SK-N-SH (cell line): ENCODE data around the gene CLEC11A. TPM values are rescaled to one million over a fixed set of nuclear protein-coding genes. Genes with fewer than 3 reads are reported as not detected.

ENCODE experiments used
- CTCF ChIA-PET: fragments of 300-600, 350-600 bp; formaldehyde crosslinking; extraction: SDS; loops from one replicate; lab custom pipeline; 2021; lab: Yijun Ruan, JAX
- POLR2A ChIA-PET: fragments of 350-600 bp; sonication (Branson Sonifier 250); formaldehyde crosslinking; extraction: SDS; loops from one replicate; lab custom pipeline; 2020; ENCODE audit warnings: antibody characterized with exemption, inconsistent platforms; lab: Yijun Ruan, JAX
- DNase-seq: peaks from one replicate; pipeline ENCODE4 v3.0.0; 2012
- H2AFZ ChIP-seq: fragments of 200-600 bp; sonication (generic); 2 replicates; pipeline ENCODE4 v1.8.1; 2016; ENCODE audit warnings: antibody characterized with exemption, mild to moderate bottlenecking, low read depth
- H3F3A ChIP-seq: fragments of 200-600 bp; sonication (generic); replicated peaks from 2 replicates; pipeline ENCODE3; 2016; ENCODE audit warnings: antibody characterized with exemption, mild to moderate bottlenecking; ENCODE audit not compliant: insufficient read depth
- H3K27ac ChIP-seq, 2 experiments: fragments of 200-500 bp in 1 of 2; fragments of 200-600 bp in 1 of 2; sonication (Bioruptor generic) in 1 of 2; sonication (generic), shearing (Covaris generic) in 1 of 2; 2 replicates each; pipeline versions ENCODE4 v1.5.1 to v1.6.1; 2014 to 2016; ENCODE audit warnings: low read depth in 2 of 2, inconsistent platforms in 1 of 2, low read length in 1 of 2, mild to moderate bottlenecking in 1 of 2, mixed read lengths in 1 of 2
- H3K27me3 ChIP-seq: fragments of 200-600 bp; sonication (generic), shearing (Covaris generic); 2 replicates; pipeline ENCODE4 v1.6.1; 2016; ENCODE audit warnings: mixed run types; ENCODE audit not compliant: insufficient read depth
- H3K36me3 ChIP-seq, 2 experiments: fragments of 200-500 bp in 1 of 2; fragments of 200-600 bp in 1 of 2; sonication (Bioruptor generic) in 1 of 2; sonication (generic) in 1 of 2; replicated peaks in 1 of 2; 2 replicates each; pipeline versions ENCODE3 to v1.5.1; 2014 to 2016; ENCODE audit warnings: low read length in 1 of 2, mild to moderate bottlenecking in 1 of 2; ENCODE audit not compliant: insufficient read depth in 2 of 2, control insufficient read depth in 1 of 2
- H3K4me1 ChIP-seq, 2 experiments: fragments of 200-500 bp in 1 of 2; fragments of 200-600 bp in 1 of 2; sonication (Bioruptor generic) in 1 of 2; sonication (generic), shearing (Covaris generic) in 1 of 2; 2 replicates each; pipeline versions ENCODE4 v1.5.1 to v1.6.1; 2014 to 2016; ENCODE audit warnings: low read depth in 1 of 2, low read length in 1 of 2, mixed run types in 1 of 2; ENCODE audit not compliant: insufficient read depth in 2 of 2, control insufficient read depth in 1 of 2
- H3K4me2 ChIP-seq: fragments of 200-600 bp; sonication (generic), shearing (Covaris generic); 2 replicates; pipeline ENCODE4 v1.6.1; 2017; ENCODE audit warnings: mixed run types
- H3K4me3 ChIP-seq, 2 experiments: fragments of 200-500 bp in 1 of 2; fragments of 200-600 bp in 1 of 2; sonication (Bioruptor generic) in 1 of 2; sonication (generic), shearing (Covaris generic) in 1 of 2; 2 replicates each; pipeline versions ENCODE4 v1.5.1 to v1.8.1; 2014 to 2016; ENCODE audit warnings: low read depth in 2 of 2, inconsistent platforms in 1 of 2, low read length in 1 of 2, mild to moderate bottlenecking in 1 of 2, mixed read lengths in 1 of 2, moderate library complexity in 1 of 2
- H3K79me2 ChIP-seq: fragments of 200-600 bp; sonication (generic); 2 replicates; pipeline ENCODE4 v1.8.1; 2017; ENCODE audit warnings: mild to moderate bottlenecking; ENCODE audit not compliant: insufficient read depth
- H3K9ac ChIP-seq: fragments of 200-600 bp; sonication (generic); 2 replicates; pipeline ENCODE4 v1.6.1; 2017; ENCODE audit warnings: mixed run types
- H3K9me2 ChIP-seq: fragments of 200-600 bp; sonication (generic); 2 replicates; pipeline ENCODE4 v1.6.1; 2017; ENCODE audit warnings: mixed run types
- H3K9me3 ChIP-seq: fragments of 200-600 bp; sonication (generic); 2 replicates; pipeline ENCODE4 v1.6.1; 2017; ENCODE audit warnings: mixed run types, mild to moderate bottlenecking, moderate library complexity
- H4K20me1 ChIP-seq: fragments of 200-600 bp; sonication (generic); 2 replicates; pipeline ENCODE4 v1.6.1; 2017; ENCODE audit warnings: mild to moderate bottlenecking, mixed run types; ENCODE audit not compliant: insufficient read depth
- EP300 ChIP-seq, 2 experiments: IDR thresholded peaks; 2 replicates each; pipeline versions ENCODE4 v1.4.0 to v1.6.1; 2012; ENCODE audit warnings: borderline replicate concordance in 1 of 2, low read depth in 1 of 2, low read length in 1 of 2
- FOSL2 ChIP-seq: IDR thresholded peaks from 2 replicates; pipeline ENCODE4 v1.4.0; 2012; ENCODE audit warnings: low read depth, mild to moderate bottlenecking, moderate library complexity, borderline replicate concordance
- FOXM1 ChIP-seq: IDR thresholded peaks from 2 replicates; pipeline ENCODE4 v1.4.0; 2012; ENCODE audit warnings: low read depth, mild to moderate bottlenecking
- GABPA ChIP-seq: IDR thresholded peaks from 2 replicates; pipeline ENCODE4 v1.4.0; 2012; ENCODE audit warnings: low read depth, mild to moderate bottlenecking
- MEF2A ChIP-seq: IDR thresholded peaks from 2 replicates; pipeline ENCODE4 v1.4.0; 2012; ENCODE audit warnings: low read depth, borderline replicate concordance
- MXI1 ChIP-seq: IDR thresholded peaks from 2 replicates; pipeline ENCODE4 v1.6.1; 2012; ENCODE audit warnings: mild to moderate bottlenecking, low read depth, low read length, improper control_type of control experiment
- NFIC ChIP-seq: IDR thresholded peaks from 2 replicates; pipeline ENCODE4 v1.4.0; 2012; ENCODE audit warnings: borderline replicate concordance
- NRF1 ChIP-seq: IDR thresholded peaks from 2 replicates; pipeline ENCODE4 v1.6.1; 2012; ENCODE audit warnings: low read depth, mild to moderate bottlenecking, low read length
- POLR2AphosphoS5 ChIP-seq: IDR thresholded peaks from 2 replicates; pipeline ENCODE4 v1.6.1; 2012; ENCODE audit warnings: low read depth, low read length
- RAD21 ChIP-seq: IDR thresholded peaks from 2 replicates; pipeline ENCODE4 v1.6.1; 2012; ENCODE audit warnings: mild to moderate bottlenecking, low read length
- RFX5 ChIP-seq: IDR thresholded peaks from 2 replicates; pipeline ENCODE4 v1.6.1; 2012; ENCODE audit warnings: mild to moderate bottlenecking, improper control_type of control experiment, low read length
- WGBS: methylation state at CpG from one replicate; pipeline ENCODE4 v1.1.6; 2017; ENCODE audit warnings: low lambda C conversion rate; 5-methylcytosine and 5-hydroxymethylcytosine counted together
- polyA plus RNA-seq, 3 experiments: library from polyadenylated mRNA; depleted of rRNA; stranded (reverse); fragments of >200 nt; gene quantifications; 2 replicates each; pipeline ENCODE4 v1.2.3, GENCODE V29; 2012
- TF ChIP-seq, protein P1 (sequence below): IDR thresholded peaks from 2 replicates; pipeline ENCODE4 v1.4.0; 2012; ENCODE audit warnings: low read depth, borderline replicate concordance
- TF ChIP-seq, protein P2 (sequence below): fragments of 150-350 bp; IDR thresholded peaks from 2 replicates; pipeline ENCODE4 v1.6.1; 2016; ENCODE audit warnings: mild to moderate bottlenecking, low read depth, low read length
- TF ChIP-seq, protein P3 (sequence below): IDR thresholded peaks from 2 replicates; pipeline ENCODE4 v1.4.0; 2012; ENCODE audit warnings: low read depth
- TF ChIP-seq, protein P4 (sequence below): IDR thresholded peaks from 2 replicates; pipeline ENCODE4 v1.6.1; 2012; ENCODE audit warnings: mild to moderate bottlenecking, low read depth, low read length, moderate library complexity

The CLEC11A gene
- polyA plus RNA-seq, 1 of the 3 experiments (the other 2 are of a cell fraction): 4.4 TPM

DNA sequence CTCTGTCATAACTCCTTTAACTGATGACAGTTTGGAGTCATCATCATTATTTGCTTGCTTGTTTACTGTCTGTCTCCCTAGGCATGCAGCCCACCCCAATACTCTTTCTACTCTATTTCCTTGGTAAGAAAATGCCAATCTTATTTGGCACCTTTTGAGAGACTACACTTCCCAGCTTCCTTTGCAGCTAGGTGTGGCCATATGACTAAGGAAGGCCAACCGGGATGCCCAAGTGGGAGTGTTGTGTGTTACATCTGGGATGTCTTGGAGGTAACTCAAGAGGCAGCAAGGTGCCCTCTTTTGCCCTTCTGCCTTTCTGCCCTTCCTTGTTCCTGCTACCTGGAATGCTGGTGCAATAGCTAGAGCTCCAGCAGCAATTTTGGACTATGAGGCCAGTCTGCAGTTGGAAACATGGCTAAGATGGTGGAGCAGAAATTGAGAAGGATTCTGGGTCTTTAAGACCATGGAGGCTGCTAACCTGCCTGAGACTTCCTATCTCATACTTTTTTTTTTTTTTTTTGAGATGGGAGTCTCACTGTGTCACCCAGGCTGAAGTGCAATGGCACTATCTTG is 46.5 kb upstream of the CLEC11A start:
- Histone ChIP-seq H3K27me3 (no peaks in the 10 kb centered on the region), H3K27ac (no peak overlapping the region), H3K4me3 (no peak overlapping the region), H3K36me3 (no peaks in the 10 kb centered on the region), H3F3A (no peaks in the 10 kb centered on the region), H3K9me2 (no peaks in the 10 kb centered on the region), H3K4me1 (no peaks in the 10 kb centered on the region; a peak in 1 of 4 replicates), H3K9ac (no peak overlapping the region), H3K4me2 (no peak overlapping the region), H3K9me3 (no peaks in the 10 kb centered on the region), H3K79me2 (no peaks in the 10 kb centered on the region), H4K20me1 (no peaks in the 10 kb centered on the region), H2AFZ (no peak overlapping the region)
- WGBS: 84% methylated on average over 1 of the region's 1 CpG
- TF ChIP-seq FOSL2 (no peak), GABPA (no peak), NFIC (no peak), RAD21 (no peak), EP300 (IDR thresholded peaks at IDR 0.05; ENCODE audit: borderline replicate concordance in 1 of 2, low read depth in 1 of 2, low read length in 1 of 2) (no peak), FOXM1 (no peak), POLR2AphosphoS5 (no peak), RFX5 (no peak), MXI1 (no peak), NRF1 (no peak), MEF2A (no peak)
- TF ChIP-seq, protein P1, sequence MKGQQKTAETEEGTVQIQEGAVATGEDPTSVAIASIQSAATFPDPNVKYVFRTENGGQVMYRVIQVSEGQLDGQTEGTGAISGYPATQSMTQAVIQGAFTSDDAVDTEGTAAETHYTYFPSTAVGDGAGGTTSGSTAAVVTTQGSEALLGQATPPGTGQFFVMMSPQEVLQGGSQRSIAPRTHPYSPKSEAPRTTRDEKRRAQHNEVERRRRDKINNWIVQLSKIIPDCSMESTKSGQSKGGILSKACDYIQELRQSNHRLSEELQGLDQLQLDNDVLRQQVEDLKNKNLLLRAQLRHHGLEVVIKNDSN: no peak
- TF ChIP-seq, protein P2, sequence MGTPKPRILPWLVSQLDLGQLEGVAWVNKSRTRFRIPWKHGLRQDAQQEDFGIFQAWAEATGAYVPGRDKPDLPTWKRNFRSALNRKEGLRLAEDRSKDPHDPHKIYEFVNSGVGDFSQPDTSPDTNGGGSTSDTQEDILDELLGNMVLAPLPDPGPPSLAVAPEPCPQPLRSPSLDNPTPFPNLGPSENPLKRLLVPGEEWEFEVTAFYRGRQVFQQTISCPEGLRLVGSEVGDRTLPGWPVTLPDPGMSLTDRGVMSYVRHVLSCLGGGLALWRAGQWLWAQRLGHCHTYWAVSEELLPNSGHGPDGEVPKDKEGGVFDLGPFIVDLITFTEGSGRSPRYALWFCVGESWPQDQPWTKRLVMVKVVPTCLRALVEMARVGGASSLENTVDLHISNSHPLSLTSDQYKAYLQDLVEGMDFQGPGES: no peak
- TF ChIP-seq, protein P3, sequence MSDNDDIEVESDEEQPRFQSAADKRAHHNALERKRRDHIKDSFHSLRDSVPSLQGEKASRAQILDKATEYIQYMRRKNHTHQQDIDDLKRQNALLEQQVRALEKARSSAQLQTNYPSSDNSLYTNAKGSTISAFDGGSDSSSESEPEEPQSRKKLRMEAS: no peak
- TF ChIP-seq, protein P4, sequence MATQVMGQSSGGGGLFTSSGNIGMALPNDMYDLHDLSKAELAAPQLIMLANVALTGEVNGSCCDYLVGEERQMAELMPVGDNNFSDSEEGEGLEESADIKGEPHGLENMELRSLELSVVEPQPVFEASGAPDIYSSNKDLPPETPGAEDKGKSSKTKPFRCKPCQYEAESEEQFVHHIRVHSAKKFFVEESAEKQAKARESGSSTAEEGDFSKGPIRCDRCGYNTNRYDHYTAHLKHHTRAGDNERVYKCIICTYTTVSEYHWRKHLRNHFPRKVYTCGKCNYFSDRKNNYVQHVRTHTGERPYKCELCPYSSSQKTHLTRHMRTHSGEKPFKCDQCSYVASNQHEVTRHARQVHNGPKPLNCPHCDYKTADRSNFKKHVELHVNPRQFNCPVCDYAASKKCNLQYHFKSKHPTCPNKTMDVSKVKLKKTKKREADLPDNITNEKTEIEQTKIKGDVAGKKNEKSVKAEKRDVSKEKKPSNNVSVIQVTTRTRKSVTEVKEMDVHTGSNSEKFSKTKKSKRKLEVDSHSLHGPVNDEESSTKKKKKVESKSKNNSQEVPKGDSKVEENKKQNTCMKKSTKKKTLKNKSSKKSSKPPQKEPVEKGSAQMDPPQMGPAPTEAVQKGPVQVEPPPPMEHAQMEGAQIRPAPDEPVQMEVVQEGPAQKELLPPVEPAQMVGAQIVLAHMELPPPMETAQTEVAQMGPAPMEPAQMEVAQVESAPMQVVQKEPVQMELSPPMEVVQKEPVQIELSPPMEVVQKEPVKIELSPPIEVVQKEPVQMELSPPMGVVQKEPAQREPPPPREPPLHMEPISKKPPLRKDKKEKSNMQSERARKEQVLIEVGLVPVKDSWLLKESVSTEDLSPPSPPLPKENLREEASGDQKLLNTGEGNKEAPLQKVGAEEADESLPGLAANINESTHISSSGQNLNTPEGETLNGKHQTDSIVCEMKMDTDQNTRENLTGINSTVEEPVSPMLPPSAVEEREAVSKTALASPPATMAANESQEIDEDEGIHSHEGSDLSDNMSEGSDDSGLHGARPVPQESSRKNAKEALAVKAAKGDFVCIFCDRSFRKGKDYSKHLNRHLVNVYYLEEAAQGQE: no peak
- ChIA-PET POLR2A (no interaction called here), CTCF (no interaction called here)
- no peak for DNase-seq
